Mucosa of descending colon (tissue), 3 donors: ENCODE results near the gene TFB1M. TPM values are rescaled to one million over a fixed set of nuclear protein-coding genes. Genes with fewer than 3 reads are reported as not detected.

ENCODE experiments used
- ATAC-seq: fragments of 200-7000 bp; cut with Tn5 transposase; one replicate; pipeline ENCODE4 v1.9.1; 2020; ENCODE audit warnings: mild to moderate bottlenecking, moderate library complexity
- DNase-seq, 3 donors: peaks; one replicate each; pipeline ENCODE4 v3.0.0-alpha.2; 2020
- H3K36me3 ChIP-seq: fragments of 200-600 bp; one replicate; pipeline ENCODE4 v1.8.0; 2021; ENCODE audit warnings: low read depth, mild to moderate bottlenecking
- H3K4me1 ChIP-seq: fragments of 200-600 bp; one replicate; pipeline ENCODE4 v1.8.0; 2021; ENCODE audit warnings: low read depth, mild to moderate bottlenecking
- H3K4me3 ChIP-seq: fragments of 200-600 bp; one replicate; pipeline ENCODE4 v1.8.0; 2021; ENCODE audit warnings: mild to moderate bottlenecking
- H3K9me3 ChIP-seq: fragments of 200-600 bp; one replicate; pipeline ENCODE4 v1.8.0; 2021; ENCODE audit warnings: mild to moderate bottlenecking
- CTCF ChIP-seq: fragments of 200-600 bp; IDR thresholded peaks from one replicate; pipeline ENCODE4 v1.8.0; 2022; ENCODE audit warnings: antibody characterized with exemption, mild to moderate bottlenecking
- intact Hi-C, 2 donors: fragments of 100-400 bp; cut with DNase I in 1 of 2; cut with micrococcal nuclease in 1 of 2; formaldehyde crosslinking; loops; one replicate each; pipeline versions ENCODE4 v1.11.0 to v1.11.1; 2022; cut with DNase I, micrococcal nuclease
- total RNA-seq, 3 donors: library from RNA; stranded (reverse); fragmentation: NEBNext Ultra II Directional in 2 of 3; extraction: Animal tissue kit (Norgen Biotek cat#: 25700) in 2 of 3; gene quantifications; one replicate each; pipeline versions ENCODE4 v1.2.1 to v1.2.4, GENCODE V29; 2021 to 2023
- donor health status: DM: no; HTN: no; CAD: no; lungs with moderate emphysema.
- donor health status: DM: no; HTN: no; CAD: no.
- donor health status: DM: no; HTN: yes; CAD: no.

Gene TFB1M
- total RNA-seq, 3 donors from 2014 or later = 23.7 to 28.3 (median 26.5) TPM

GRCh38 chr6:155213611-155214372, 100.5 kb downstream of the TFB1M start:
- Histone ChIP-seq H3K9me3 (no peaks in the 10 kb centered on the region), H3K4me1 (no peaks in the 10 kb centered on the region), H3K4me3 (no peak overlapping the region), H3K36me3 (no peaks in the 10 kb centered on the region)
- no peak for ATAC-seq
- no peak for TF ChIP-seq CTCF
- no peak for DNase-seq
- intact Hi-C loops = no loop called here

GRCh38 chr6:155212616-155213380, 101.5 kb downstream of the TFB1M start:
- DNase-seq = no peak
- intact Hi-C loops = no loop called here
- Histone ChIP-seq H3K4me3 (no peak overlapping the region), H3K36me3 (no peaks in the 10 kb centered on the region), H3K4me1 (no peaks in the 10 kb centered on the region), H3K9me3 (no peaks in the 10 kb centered on the region)
- no peak for TF ChIP-seq CTCF
- ATAC-seq = no peak

- Histone ChIP-seq H3K4me3 (no peak overlapping the region), H3K9me3 (no peaks in the 10 kb centered on the region), H3K4me1 (no peaks in the 10 kb centered on the region), H3K36me3 (no peaks in the 10 kb centered on the region)
- no peak for TF ChIP-seq CTCF
- DNase-seq = no peak
- intact Hi-C loops = no loop called here
- no peak for ATAC-seq
Observed at GRCh38 chr6:155212106-155212505, 102.2 kb downstream of the TFB1M start.

- intact Hi-C loops = no loop called here
- Histone ChIP-seq H3K4me1 (no peaks in the 10 kb centered on the region), H3K9me3 (no peaks in the 10 kb centered on the region), H3K4me3 (no peak overlapping the region), H3K36me3 (no peaks in the 10 kb centered on the region)
- DNase-seq (no peak), ATAC-seq (no peak)
- no peak for TF ChIP-seq CTCF
Observed at GRCh38 chr6:155207223-155207622, 107.1 kb downstream of the TFB1M start.

Other genes with a start within 250 kb of the TFB1M start
- not detected for gene CLDN20, start 50.5 kb downstream of the TFB1M start, total RNA-seq
- not detected for gene NOX3, start 141.4 kb upstream of the TFB1M start, total RNA-seq